NCI-H1930 (cell line): ENCODE data around the gene CD38.
"Not testable (repeated sequence)": the region's sequence is repeated elsewhere in the genome, so short reads cannot be mapped to it uniquely, and the experiment has no call there.

Experiments used
- DNase-seq, 2 experiments: peaks; one replicate each; lab custom pipeline; 2025; lab: John Stamatoyannopoulos, UW

Gene CD38

DNA sequence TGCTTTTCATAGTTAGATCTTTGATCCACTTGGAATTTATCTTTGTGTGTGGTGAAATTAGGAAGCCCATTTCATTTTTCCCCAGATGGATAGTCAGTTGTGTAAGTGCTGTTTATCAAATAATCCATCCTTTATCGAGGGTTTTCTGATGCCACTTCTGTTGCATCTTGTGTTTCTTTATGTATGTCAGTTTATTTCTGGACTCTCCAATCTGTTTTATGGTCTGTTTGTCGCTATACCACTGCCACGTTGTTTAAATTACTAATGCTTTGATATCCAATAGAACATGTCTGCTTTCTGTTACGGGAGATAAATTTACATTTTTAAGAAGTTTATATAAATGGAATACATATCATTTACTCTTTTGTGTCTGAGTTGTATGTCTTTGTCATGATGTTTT is 21.0 kb downstream of the CD38 start:
- no peak for DNase-seq

DNA sequence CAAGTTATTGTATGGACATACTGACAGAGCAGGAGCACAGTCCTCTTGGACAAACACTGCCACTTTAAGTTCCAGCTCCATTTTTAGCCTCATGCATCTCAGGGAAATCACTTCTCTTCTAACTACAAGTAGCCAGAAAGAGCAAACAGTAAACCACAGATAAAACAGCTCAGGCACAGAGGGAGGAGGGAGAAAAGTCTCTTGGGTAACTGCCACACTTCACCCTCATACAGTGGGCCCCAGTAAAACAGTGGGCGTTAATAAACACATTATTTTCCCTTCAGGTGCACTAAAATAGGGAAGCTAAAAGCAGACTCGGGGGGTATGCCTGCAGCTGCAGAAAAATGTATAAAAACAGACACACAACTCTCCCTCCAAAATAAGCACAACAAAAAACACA is 21.6 kb downstream of the CD38 start:
- no peak for DNase-seq

DNA sequence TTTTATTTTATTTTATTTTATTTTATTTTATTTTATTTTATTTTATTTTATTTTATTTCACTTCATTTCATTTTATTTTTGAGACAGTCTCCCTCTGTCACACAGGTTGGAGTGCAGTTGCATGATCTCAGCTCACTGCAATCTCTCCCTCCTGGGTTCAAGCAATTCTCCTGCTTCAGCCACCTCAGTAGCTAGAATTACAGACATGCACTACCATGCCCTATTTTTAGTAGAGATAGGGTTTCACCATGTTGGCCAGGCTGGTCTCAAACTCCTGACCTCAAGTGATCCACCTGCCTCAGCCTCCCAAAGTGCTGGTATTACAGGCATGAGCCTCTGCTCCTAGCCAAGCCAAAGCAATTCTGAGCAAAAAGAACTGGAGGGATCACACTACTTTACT is 24.4 kb downstream of the CD38 start:
- DNase-seq, result not testable (repeated sequence)

DNA sequence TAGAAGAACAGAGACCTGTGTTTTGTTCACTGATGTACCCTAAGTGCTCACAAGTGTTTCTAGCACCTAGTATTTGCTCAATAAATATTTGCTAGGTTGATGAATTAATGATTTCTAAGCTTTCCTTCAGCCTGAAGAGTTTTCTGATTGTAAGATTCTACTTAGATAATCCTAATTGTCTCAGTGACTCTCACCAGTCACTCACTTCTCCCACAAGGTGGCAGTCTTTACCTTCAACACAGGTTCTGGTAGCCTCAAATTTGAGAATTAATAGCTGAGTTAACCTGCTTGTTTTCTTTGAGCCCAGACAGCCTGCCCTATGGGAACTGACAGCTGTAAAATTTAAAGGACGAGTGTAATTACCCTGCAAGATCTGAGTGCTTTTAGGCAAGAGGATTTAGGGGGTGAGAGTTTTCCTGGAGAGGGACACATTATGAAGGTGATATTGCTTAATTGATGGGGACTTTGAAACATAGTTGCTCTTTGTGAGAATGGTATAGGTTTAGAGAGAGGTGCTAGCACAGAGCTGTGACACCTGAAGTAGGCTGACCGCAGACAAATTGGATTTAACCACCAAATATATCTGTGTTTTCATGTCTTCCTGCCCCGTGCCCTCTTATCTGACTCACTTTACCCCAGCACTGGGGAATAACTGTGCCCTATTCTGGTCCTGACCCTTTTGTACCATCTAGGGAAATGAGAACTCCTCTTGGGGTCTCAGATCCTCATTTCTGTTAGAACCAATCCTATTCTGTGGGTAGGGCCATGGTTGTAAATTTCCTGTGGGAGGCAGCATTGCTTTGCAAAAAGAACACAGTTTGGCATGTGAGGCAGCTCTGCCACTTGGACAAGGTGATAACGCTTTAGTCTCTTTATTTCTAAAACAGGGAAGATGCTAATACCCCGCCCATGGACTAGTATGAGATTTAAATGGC is 27.7 kb downstream of the CD38 start:
- peak; percentile 26 to 51 for DNase-seq

DNA sequence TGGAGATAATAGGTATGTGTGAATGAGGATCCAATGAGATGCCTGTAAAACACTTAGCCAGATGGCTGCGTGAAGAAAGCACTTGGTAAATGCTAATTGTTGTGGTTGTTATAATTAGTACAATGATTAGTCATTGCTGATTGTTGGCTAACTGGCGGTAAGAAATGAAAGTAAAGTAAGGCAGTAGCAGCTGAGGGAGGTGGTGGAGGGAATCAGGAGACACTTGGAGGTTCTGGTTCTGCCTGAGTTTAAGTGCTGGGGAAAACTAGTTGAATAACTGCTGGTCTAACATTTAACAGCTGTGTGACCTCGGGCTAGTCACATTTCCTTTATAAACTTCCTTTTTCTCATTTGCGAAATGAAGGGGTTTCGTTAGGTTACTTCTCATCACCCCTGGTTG is 30.9 kb downstream of the CD38 start:
- DNase-seq, result no peak

GRCh38 chr4:15809466-15809865 is 31.3 kb downstream of the CD38 start:
- DNase-seq, result no peak

GRCh38 chr4:15811703-15812337 is 33.7 kb downstream of the CD38 start:
- no peak for DNase-seq

DNA sequence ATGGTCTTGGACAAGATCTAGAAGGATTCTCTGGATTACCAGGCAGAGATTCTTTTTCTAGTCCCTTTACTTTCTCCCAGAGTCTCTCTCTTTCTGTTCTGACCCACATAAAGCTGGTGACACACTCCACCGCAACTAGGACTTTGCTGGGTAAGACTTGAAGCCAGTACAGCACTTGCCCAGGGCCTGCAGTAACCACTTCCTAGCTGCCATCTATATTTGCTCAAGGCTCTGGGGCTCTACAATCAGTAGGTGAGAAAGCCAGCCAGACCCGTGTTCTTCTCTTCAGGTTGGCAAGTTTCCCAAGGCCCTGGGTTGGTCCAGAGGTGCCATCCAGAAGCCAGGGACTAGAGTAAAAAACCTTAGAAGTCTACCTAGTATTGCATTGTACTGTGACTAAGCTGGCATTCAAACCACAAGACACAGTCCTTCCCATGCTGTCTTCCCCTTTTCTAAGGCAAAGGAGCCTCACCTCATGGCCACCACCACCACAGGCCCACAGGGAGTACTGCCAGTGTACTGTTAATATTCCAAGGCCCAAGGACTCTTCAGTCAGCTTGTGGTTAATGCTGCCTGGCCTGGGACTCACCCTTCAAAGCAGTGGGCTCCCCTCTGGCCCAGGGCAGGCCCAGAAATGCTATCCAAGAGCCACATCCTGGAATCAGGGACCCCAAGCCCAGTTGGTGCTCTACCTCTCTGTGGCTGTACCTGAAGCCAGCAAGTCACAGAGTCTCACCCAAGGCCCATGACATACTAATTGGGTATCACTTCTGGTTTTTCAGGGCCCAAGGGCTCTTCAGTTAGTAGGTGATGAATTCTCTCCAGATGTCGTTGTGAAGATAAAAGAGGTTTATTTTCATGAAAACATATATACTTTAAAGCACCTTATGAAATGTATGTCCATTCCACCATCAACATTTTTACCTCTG is 54.7 kb downstream of the CD38 start:
- no peak for DNase-seq

DNA sequence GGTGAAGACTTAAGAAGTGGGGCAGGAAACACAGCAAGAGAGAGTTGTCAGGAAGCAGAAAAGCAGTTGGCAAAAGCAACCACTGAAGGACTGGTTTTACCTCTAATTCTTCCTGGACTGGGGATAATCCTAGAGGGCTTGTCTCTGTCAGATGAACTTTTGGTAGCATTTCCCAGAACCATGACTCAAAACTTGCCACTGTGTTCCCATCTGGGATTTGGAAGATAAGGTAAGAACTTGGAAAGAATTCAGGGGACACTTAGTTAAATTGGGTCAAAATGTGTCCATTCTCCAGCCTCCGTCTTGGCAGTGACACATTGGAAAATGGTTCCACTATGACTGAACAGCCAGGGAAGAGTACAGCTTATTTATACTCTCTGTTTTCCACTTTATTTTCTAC is 55.7 kb downstream of the CD38 start:
- DNase-seq, result no peak

DNA sequence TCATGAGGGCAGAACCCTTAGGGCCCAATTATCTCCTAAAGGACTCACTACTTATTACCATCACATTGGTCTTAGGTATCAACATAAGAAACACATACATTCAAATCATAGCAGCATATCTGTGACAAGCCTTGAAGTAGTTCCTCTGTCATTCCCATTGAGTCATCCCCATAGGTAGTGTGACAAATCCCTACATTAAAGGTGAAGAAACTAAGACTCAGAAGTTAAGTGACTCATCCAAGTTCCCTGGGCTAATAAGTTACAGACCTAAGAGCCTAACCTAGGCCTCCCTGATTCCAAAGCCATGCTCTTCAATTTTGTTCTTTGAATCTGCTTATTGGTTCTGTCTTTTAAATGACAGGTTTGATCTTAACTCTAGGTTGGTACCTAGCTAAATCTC is 58.2 kb downstream of the CD38 start:
- no peak for DNase-seq

DNA sequence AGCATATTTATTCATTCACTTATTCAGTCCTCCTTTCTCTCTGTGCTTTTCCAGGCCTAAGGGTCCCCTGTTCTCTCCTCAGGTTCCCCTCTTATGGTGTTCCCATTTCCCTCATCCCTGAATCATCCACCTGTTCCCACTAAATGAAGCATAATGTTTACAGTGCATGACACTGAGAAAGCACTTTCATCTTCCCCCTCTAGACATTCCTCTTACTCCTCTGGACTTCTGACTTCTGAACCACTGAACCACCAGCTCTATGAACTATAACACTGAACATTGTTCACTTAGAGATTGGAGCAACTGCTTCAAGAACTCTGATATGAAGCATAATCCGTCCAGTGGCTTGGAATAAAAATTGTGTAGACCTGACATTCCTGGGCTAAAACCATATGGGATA is 59.5 kb downstream of the CD38 start:
- no peak for DNase-seq

GRCh38 chr4:15841194-15841730 is 63.1 kb downstream of the CD38 start:
- DNase-seq, result not testable (repeated sequence)

DNA sequence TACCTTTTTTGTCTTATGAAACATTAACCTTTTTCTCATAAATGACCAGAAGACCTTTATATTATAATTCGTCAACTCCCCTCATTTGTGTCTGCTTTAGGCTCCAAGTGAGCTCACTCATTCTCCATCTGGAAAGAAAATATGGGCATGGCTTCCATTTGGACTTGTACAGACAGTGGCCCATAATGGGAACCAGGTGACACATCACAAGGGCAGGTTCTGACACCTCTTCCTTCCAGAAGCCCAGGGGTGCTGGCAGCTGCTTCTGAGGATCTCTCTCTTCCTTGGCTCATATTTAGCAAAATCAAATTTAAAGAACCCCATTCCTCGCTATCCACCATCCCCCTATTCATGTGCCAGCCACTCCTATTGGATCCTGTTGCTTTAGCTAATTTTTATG is 69.6 kb downstream of the CD38 start:
- DNase-seq, result no peak

- DNase-seq, result no peak
Observed at GRCh38 chr4:15848191-15848842, 70.2 kb downstream of the CD38 start.

DNA sequence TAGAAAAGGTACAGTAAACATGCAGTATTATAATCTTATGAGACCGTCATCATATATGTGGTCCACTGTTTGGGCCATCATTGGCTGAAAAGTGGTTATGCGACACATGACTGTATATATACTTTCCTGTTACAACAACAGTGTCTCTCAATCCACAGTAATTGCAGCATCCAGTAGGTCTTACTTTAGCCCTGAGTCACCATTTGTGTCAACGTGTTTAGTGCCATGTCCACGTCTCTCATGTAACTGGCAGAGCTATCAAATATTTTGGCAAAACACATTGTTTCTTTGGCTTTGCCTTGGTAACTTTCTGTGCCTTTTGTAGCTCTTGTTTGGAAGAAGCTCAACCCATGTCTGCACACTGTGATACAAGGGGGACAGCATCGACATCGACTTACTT is 73.8 kb downstream of the CD38 start:
- DNase-seq, result no peak

DNA sequence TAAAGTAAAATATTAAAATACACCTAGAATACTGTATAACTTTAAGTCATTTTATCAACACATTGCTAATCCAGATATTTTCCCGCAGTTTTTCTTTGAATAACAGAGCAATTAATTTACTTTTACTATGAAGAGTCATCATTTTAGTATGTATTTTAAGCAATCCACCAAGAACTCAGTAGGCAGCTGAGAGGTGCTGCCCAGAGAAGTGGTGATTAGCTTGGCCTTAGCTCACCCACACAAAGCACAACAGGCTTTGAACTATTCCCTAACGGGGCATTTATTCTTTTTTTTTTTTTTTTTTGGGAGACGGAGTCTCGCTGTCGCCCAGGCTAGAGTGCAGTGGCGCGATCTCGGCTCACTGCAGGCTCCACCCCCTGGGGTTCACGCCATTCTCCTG is 74.4 kb downstream of the CD38 start:
- no peak for DNase-seq

GRCh38 chr4:15853345-15853744 is 75.2 kb downstream of the CD38 start:
- no peak for DNase-seq

- no peak for DNase-seq
Observed at GRCh38 chr4:15855804-15856475, 77.8 kb downstream of the CD38 start.

DNA sequence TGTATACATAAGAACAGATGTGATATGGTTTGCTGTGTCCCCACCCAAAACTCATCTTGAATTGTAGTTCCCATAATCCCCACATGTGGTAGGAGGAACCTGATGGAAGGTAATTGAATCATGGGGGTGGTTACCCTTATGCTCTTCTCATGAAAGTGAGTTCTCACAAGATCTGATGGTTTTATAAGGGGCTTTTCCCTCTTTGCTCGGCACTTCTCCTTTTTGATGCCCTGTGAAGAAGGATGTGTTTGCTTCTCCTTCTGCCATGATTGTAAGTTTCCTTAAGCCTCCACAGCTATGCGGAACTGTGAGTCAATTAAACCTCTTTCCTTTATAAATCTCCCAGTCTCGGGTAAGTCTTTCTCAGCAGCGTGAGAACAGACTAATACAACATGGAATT is 83.1 kb downstream of the CD38 start:
- not testable (repeated sequence) for DNase-seq

- no peak for DNase-seq
Observed at GRCh38 chr4:15864651-15865566, 86.8 kb downstream of the CD38 start.
